T-helper 22 cell (primary cell): ENCODE results near the gene ZMIZ1.

Experiments used
- DNase-seq: peaks from one replicate; pipeline ENCODE4 v3.0.0-alpha.2; 2020; ENCODE audit warnings: low read depth

Gene ZMIZ1

GRCh38 chr10:79153745-79154144, 85.0 kb downstream of the ZMIZ1 start:
- no peak for DNase-seq

DNA sequence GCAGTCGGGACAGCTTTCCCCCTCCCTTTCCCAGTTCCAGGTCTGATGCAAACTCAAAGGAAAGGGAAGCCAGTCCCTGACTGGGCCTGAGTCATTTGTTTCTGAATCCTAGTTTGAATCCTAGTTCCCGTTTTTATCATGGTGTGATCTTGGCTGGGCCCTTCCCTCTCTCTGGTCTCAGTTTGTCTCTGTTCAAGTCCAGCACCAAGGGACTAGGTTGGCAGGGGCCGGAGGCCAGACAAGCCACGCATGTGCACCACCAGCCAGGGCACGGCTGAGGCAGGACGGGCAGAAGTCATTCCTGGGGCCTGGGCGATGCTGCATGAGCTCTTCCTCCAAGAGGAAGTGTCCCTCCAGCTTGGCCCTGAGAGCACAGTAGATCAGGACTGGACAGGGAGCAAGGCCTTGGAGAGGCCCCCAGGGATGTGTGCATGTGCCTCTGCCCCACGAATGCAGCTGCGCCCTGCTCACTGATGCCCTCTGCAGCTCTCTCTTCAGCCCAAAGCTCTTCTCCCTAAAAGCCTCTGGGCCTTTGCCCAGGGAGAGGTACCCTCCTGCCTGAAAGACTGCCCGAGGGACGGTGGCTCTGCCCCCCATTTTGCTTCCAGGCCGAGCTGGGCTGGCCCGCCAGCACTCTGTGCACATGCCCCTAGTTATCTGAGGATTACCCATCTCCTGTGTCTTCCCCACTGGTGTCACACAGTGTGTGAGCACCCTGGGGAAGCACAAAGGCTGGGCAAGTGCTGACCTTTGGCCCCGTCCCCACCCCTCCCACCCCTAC, 86.7 kb downstream of the ZMIZ1 start:
- no peak for DNase-seq

DNA sequence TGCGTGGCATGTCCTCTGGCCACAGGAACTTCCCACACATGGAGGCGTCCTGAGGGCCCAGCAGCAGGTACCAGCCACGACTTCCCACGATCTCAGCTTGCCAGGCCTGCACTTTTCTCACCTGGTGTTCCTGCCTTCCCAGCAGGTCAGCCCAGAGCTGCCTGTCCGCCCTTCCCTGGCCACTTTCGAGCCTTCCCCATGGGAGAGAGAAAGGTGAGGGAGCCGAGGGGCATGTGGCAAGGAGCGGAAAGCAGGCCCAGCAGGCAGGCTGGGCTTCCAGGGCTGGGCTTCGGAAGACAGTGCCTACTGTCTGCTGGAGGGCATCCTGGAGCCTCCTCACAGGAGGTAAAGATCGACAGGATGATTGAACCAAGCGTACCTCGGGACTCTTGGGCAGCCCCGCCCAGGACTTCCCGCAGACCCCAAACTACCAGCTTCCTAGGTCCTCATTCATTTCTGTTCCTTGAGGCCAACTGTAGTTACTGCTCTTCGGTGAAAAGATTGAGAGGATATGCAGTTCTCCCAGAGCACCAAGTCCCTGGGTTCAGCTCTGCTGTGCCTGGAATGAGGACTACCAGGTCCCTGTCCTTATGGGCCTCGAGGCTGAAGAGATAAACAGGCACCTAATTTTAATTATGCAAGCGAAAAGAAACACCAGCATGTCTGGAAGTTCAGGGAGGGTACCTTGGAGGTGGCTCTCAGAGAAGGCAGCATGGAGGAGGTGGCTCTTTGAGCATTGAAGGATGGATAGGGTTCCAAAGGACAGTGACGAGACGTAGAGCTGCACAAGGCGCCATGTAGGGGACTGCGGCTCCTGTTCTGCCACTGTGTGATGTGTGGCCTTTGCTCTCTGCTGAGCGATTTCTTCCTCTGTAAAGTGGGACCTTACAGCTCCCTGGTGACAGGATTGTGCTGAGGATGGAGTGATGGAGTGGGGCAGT, 87.8 kb downstream of the ZMIZ1 start:
- no peak for DNase-seq

DNA sequence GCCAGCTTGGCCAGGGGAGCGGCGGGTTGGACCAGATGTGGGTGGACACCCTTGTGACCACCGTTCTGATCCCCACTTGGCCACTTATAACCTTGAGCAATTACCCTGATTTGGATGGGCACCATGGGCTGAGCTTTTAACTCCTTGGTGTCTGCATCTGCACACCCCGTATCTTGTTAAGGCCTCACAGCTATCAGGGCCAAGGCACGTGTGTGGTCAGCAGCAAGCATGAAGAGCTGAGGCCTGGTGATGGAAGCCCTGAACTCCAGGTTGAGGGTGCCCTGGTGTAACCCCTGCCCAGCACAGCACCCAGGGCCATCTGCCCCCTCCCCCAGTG, 89.2 kb downstream of the ZMIZ1 start:
- no peak for DNase-seq

- DNase-seq = no peak
Observed at GRCh38 chr10:79158402-79159097, 89.8 kb downstream of the ZMIZ1 start.

DNA sequence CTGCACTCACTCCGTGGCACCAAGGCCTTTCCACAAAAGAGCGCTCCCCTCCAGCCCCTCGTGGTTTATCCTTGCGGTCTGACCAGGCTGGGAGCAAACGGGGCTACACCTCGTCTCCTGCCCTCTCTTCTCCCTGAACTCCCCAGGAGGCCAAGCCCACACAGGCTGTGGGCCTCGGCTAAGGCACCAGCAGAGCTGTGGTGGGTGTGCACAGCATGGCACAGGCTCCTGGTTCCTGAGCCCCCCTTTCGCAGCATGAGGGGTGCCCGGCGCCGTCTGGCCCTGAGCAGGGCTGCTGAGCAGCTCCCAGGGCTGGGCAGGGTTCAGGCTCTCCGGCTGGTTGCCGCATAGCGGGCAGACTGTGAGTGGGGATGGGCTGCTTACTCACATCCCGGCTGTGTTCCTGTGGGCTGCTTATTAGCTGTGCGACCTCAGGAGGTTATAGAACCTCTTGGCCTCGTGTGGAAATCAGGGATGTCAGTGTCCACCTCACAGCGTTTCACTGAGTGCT, 90.4 kb downstream of the ZMIZ1 start:
- DNase-seq = no peak

- DNase-seq = no peak
Observed at GRCh38 chr10:79159785-79160184, 91.0 kb downstream of the ZMIZ1 start.

- no peak for DNase-seq
Observed at GRCh38 chr10:79160191-79160590, 91.4 kb downstream of the ZMIZ1 start.

GRCh38 chr10:79161557-79161956, 92.8 kb downstream of the ZMIZ1 start:
- DNase-seq = no peak

GRCh38 chr10:79162022-79162421, 93.3 kb downstream of the ZMIZ1 start:
- no peak for DNase-seq

GRCh38 chr10:79162861-79163665, 94.3 kb downstream of the ZMIZ1 start:
- no peak for DNase-seq

DNA sequence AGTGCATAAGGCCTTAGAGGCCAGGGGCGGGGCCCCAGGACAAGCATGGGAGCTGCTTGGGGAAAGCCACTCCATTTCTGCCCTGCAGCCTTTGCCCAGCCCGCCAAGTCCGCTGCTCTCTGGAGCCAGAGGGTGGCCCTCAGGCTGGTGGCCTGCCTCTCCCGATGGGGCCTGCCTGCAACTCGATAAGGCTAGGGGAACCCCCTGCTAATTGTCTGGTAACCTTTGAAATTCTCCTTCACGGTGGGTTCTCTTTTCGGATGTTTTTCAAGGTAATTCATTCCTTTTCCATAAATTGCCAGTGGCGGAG, 94.9 kb downstream of the ZMIZ1 start:
- no peak for DNase-seq

DNA sequence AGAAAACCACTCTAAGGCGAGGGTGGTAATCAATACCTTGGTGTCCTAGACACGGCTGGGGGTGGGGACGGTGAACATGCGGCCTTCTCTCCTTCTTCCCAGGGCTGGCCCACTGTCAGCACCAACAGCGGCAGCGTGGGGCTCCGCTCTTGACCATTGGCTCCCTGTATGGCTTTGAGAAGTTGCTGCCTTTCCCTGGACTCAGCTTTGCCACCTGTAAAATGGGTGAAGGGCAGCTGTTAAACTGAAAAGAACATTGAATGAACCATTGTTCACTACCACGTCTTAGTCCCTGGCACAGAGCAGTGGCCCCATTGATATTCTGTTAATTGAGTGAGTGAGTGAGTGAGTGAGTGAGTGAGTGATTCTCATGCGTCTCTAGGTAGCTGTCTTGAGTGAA, 95.3 kb downstream of the ZMIZ1 start:
- no peak for DNase-seq

DNA sequence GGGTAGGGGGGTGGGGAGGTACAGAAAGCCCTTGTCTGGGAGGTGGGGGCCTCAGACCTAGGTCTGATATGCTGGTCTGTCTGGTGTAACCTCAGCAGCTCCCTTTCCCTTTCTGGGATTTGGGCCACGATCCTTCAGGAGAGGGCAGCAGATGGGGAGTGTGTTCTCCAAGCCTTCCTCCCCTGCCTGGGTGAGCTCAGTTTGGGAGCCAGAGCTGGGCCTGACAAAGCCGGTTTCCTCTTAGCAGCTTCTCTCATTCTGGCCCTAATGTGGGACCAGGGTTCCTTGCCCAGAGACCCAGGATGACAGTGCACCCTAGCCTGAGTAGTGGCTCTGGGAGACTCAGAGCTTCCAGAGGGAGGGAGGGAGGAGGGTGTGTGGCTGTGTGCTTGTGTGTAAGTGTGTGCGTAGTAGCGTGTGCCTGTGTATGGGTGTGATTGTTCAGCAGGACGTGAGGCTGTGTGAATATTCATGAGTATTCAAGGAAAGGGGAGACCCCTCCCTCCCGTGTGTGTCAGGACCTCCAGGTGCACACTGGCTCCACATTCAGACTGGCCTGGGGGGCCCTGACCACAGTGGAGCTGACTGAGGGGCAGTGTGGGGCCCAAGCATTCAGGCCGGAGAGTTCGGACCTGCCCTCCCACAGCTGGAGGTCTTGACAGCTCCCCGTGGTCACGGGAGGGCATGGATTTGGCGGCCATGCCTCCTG, 96.5 kb downstream of the ZMIZ1 start:
- DNase-seq = no peak

DNA sequence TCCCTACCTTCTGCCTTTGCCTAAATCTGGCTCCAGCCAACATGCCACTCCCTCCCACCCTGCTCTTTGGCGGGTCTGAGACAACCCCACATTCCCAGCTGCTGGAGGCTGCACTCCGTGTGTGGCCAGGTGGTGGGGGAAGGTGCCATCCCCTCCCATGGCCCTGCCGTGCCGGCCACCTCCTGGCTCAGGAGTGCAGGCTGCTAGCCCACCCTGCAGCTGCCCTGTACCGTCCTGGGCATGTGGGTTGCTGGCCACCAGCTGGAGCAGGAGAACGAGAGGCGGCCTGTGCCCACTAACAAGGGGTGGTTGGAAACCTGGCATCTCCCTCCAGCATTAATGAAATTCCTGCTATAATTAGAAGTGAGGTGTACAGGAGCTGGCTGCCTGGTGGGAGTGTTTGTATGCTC, 97.6 kb downstream of the ZMIZ1 start:
- no peak for DNase-seq

DNA sequence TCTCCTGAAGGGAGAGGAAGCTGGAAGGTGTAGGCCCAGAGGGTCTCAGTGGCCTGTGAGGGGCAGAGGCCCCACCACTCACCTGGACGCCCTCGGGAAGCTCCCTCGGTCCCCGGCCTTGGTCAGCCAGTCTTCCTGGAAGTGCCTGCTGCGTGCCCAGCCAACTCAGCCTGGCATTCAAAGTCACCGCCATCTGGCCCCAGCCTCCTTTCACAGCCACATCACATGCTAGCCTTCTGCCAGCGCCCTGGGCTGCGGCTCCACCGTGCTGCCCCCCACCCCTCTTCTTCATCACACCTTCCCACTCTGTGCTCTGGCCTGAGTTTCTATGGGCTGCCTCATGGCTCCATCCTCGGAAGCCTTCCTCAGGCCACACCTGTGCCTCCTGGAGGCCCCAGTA, 98.0 kb downstream of the ZMIZ1 start:
- no peak for DNase-seq

- no peak for DNase-seq
Observed at GRCh38 chr10:79167537-79167936, 98.8 kb downstream of the ZMIZ1 start.

DNA sequence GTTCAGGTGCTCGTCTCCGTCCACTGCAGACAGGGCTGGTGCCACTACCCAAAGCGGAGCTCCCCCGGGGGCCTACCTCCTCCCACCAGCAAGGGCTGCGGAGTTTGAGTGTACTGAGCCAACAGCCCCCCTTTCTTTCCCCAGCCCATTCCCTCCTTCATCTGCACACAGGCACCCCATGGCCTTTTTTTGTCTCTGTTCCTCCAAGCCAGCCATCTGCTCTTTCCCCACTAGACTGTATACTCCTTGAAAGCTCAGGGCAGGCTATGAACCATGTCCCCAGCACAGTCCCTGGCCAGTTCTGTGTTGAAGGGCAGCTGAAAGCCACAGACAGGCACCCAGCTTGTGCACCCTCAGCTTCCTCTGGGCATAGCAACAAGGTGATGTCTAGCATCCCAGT, 99.4 kb downstream of the ZMIZ1 start:
- no peak for DNase-seq

GRCh38 chr10:79170226-79170752, 101.5 kb downstream of the ZMIZ1 start:
- DNase-seq = no peak

- no peak for DNase-seq
Observed at GRCh38 chr10:79170993-79171392, 102.2 kb downstream of the ZMIZ1 start.

- no peak for DNase-seq
Observed at GRCh38 chr10:79171504-79171903, 102.7 kb downstream of the ZMIZ1 start.
